Measurements from ENCODE around the gene PRPF31.

DNA sequence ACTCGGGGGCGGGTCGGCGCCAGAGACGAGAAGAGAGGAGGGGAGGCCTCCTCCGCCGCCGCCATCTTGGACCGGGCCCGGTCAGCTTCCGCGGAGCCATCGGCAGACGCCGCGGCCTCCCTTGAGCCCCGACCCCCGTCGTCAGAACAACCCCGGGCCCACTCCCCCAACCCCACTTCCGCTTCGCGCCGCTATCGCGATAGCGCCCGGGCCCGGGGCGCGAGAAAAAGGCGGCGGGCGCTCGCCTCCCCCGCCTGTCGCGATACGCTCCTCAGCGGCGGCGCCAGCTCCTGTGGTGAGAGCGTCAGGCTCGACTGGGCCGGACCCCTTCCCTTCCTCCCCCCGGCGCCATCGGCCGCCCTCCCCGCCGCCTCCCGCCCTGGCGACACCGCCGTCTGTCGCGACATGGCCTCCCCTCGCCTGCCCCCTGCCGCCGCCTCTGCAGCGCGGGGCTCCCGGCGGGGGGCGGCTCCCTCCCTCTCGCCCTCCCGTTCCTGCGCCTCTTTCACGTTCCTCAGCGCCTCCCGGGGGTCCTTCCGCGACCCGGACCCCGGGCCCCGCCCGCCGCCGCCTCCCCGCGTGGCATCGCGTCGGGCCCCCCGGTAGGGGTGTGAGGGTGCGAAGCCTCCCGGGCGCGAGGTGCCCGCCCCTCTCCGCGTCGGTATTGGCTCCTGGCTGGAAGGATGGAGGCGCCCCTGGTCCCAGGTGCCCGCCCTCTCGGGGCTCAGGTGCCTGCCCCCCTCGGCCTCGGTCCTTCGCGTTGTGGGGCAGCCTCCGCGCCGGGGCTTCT lies 22.3 kb downstream of the PRPF31 start, which contains the start of gene CNOT3:
- TF ChIP-seq, protein P1, sequence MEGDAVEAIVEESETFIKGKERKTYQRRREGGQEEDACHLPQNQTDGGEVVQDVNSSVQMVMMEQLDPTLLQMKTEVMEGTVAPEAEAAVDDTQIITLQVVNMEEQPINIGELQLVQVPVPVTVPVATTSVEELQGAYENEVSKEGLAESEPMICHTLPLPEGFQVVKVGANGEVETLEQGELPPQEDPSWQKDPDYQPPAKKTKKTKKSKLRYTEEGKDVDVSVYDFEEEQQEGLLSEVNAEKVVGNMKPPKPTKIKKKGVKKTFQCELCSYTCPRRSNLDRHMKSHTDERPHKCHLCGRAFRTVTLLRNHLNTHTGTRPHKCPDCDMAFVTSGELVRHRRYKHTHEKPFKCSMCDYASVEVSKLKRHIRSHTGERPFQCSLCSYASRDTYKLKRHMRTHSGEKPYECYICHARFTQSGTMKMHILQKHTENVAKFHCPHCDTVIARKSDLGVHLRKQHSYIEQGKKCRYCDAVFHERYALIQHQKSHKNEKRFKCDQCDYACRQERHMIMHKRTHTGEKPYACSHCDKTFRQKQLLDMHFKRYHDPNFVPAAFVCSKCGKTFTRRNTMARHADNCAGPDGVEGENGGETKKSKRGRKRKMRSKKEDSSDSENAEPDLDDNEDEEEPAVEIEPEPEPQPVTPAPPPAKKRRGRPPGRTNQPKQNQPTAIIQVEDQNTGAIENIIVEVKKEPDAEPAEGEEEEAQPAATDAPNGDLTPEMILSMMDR (IDR thresholded peaks at IDR 0.05): no peak
- peak; percentile 88 to 96 for TF ChIP-seq POLR2A (IDR thresholded peaks at IDR 0.05)
